Neural progenitor cell (in vitro differentiated cells): ENCODE measurements around the gene CIBAR2.

ENCODE experiments used
- CTCF ChIP-seq: fragments of 200-600 bp; sonication (generic); IDR thresholded peaks from 2 replicates; pipeline ENCODE4 v1.5.1; 2017; ENCODE audit warnings: antibody characterized with exemption, mild to moderate bottlenecking
- EZH2 ChIP-seq: fragments of 200-600 bp; sonication (generic); IDR thresholded peaks from 2 replicates; pipeline ENCODE4 v1.6.1; 2017; ENCODE audit warnings: antibody characterized with exemption, mild to moderate bottlenecking, moderate library complexity

DNA sequence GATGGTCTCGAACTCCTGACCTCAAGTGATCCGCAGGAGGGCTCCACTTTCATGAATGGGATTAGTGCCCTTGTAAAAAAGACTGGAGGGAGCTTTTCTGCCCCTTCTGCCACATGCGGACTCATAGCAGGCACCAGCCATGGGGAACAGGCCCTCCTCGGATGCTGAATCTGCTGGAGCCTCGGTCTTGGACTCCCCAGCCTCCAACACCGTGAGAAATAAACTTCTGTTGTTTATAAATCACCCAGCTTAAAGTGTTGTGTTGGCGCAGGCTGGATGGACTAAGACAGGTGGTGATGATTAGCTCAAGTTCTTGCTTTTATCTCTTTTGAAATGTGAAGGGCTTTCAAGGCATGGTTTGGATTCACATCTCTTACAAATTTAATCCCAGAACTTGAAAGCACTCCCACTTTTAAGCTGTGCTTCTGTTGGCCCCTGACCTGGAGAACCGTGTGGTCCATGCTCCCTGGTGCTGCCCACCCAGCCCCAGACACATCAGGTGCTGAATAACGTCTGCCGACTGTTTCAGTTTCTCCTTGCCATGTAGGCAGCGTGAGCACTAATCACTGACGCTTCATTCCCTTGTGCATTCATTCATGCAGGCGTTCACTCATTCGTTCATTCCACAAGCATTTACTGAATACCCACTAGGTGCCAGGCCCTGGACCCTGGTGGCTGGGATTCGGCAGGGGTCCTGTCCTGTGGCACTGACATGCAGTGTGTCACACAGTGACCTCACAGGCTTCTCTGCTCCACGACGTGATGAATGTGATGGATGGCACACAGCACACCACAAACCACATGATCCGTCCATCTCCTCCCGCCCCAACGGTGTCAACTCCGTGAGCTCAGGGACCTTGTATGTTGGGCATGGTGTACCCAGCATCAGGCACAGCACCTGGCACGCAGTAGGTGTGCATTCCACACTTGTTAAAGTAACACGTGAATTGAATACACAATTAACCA is 8.9 kb downstream of the CIBAR2 start:
- no peak for TF ChIP-seq CTCF
- TF ChIP-seq EZH2: no peak
